HG02938 (cell line): ENCODE measurements around the gene SNX22.
A peak's percentile ranks its signal among the peaks of the same experiment; 100 is the strongest.

Source experiments
- ATAC-seq: cut with Tn5 transposase; IDR thresholded peaks from one replicate; pipeline ENCODE4 v1.9.1; 2021; ENCODE audit warnings: mild to moderate bottlenecking, moderate library complexity; ENCODE audit not compliant: unreplicated experiment

The SNX22 gene

GRCh38 chr15:64133623-64134344 is 17.7 kb upstream of the SNX22 start:
- no peak for ATAC-seq

- no peak for ATAC-seq
Observed at GRCh38 chr15:64134345-64134829, 17.1 kb upstream of the SNX22 start.

GRCh38 chr15:64136347-64136746 is 15.2 kb upstream of the SNX22 start:
- no peak for ATAC-seq

- no peak for ATAC-seq
Observed at GRCh38 chr15:64137226-64137833, 14.2 kb upstream of the SNX22 start.

- no peak for ATAC-seq
Observed at GRCh38 chr15:64138331-64138941, 13.1 kb upstream of the SNX22 start.

- no peak for ATAC-seq
Observed at GRCh38 chr15:64141798-64142512, 9.6 kb upstream of the SNX22 start.

GRCh38 chr15:64143276-64143675 is 8.3 kb upstream of the SNX22 start:
- ATAC-seq, result no peak

GRCh38 chr15:64144192-64144564 is 7.4 kb upstream of the SNX22 start:
- ATAC-seq, result peak; percentile 27

GRCh38 chr15:64144565-64145281 is 6.8 kb upstream of the SNX22 start:
- ATAC-seq, result peak; percentile 71

- no peak for ATAC-seq
Observed at GRCh38 chr15:64146041-64146440, 5.5 kb upstream of the SNX22 start.

- ATAC-seq, result no peak
Observed at GRCh38 chr15:64146520-64146884, 5.0 kb upstream of the SNX22 start.

GRCh38 chr15:64146885-64147681 is 4.4 kb upstream of the SNX22 start:
- ATAC-seq, result no peak

GRCh38 chr15:64148168-64148567 is 3.4 kb upstream of the SNX22 start:
- ATAC-seq, result no peak

- ATAC-seq, result no peak
Observed at GRCh38 chr15:64148581-64148980, 3.0 kb upstream of the SNX22 start.

GRCh38 chr15:64149424-64149823 is 2.1 kb upstream of the SNX22 start:
- ATAC-seq, result no peak

GRCh38 chr15:64149893-64150578 is 1.5 kb upstream of the SNX22 start:
- no peak for ATAC-seq

- ATAC-seq, result peak; percentile 16
Observed at GRCh38 chr15:64152507-64153387, 1.2 kb downstream of the SNX22 start.
